Measurements from ENCODE around the gene MAB21L3.

Gene MAB21L3

GRCh38 chr1:116112388-116113140, 1.4 kb downstream of the MAB21L3 start:
- no peak for DNase-seq

DNA sequence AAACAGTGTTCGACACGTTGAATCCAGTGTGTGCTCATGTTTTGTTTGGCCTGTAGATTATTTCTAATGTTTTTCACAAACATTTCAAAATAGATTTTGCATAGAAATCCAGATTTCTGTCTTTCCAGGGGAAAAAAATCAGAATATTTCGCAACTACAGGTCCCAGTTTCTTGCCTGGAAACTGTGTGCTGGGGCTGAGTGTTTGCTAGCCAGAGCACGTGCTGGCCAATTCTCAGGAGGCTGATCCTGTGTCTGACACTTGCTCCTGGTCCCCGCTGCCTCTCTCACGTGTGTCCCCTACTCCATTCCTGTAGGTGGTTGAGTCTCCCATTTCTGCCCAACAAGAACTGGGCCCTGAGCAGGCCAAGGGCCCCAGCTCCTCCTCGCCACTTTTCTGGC, 2.4 kb downstream of the MAB21L3 start:
- no peak for DNase-seq

GRCh38 chr1:116115476-116116439, 4.6 kb downstream of the MAB21L3 start:
- no peak for DNase-seq

- DNase-seq = no peak
Measured at GRCh38 chr1:116118471-116118870, 7.3 kb downstream of the MAB21L3 start.

DNA sequence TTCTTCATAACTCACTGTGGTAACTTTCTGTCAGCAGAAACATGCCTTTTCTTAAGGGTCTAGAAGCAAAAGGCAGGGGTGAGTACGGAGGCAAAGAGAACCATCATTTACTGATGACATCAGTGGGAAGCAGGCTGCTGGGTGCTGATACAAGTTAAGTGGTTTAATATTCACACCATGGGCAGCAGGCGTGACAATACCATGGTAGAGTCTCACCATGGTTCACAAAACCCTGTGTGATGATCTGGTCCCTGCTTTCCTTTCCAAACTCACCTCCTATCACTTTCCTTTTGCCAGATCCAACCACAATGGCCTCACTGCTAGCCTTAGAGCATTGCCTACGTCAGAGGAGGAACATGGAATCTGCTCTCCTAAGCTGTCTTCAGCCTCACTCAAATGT, 8.7 kb downstream of the MAB21L3 start:
- DNase-seq = no peak

DNA sequence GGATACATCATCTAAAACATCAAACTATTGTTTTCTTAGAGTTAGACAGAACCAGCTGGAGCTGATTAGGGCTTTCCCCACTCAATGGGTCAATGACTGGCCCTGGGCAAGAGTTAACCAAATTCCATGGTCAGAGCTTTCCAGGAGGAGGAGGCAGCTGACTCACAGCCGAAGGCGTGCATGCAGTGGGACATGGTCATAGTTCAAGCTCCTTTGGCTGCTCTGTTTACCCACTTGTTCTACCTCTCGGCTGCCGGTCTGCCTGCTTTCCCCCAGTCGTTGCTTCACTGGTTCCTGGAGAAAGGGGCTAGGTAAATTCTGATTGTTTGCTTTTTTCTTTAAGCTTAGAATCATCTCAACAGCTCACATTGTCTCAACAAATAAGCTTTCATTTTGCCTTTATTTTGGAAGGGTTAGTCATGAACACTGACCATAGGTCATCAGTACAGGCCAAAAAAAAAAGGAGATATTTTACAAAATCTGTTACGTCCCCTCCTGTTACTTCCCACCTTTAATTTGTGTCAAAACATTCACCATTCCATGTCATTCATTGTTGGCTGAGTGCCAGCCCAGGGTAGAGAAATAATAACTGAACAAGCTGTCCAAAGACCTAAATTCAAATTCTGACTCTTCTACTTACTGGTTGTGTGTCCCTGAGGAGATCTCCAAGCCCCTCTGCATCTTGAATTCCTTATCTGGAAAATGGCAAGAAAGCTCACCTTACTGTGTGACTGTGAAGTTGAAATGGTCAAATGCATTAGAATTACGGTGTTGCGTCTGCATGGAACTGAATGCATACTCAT, 12.0 kb downstream of the MAB21L3 start:
- no peak for DNase-seq

DNA sequence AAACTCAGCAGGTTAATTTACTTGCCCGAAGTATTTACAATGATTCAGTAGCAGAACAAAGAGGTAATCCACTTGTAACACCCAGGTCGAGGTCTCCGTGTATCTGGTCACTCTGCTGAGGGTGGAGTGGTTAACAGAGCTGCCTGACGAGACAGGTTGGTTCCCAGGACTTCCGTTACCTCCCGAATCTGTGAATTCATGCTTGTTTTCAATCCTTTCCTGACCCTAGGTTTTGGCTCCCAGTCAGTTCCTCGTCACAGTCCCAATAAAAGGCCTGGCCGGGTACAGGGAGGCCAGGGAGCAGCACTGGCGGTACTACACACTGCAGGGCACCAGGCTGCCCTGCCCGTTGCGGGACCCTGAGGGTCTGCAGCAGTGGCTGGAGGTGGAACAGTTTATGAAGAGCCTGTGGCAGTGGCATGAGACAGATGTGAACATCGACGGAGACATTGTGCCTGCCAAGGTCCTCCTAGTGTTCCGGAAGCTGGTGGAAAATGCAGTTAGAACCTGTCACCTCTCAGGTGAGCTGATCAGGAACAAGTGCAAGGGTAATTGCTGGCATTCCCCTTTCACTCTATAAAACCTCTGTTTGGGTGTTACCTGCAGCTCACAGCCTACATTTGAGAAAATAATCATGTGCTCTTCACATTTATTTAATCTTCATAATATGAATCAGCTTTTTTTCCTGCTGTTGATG, 12.8 kb downstream of the MAB21L3 start:
- no peak for DNase-seq

GRCh38 chr1:116125758-116126157, 14.6 kb downstream of the MAB21L3 start:
- no peak for DNase-seq

DNA sequence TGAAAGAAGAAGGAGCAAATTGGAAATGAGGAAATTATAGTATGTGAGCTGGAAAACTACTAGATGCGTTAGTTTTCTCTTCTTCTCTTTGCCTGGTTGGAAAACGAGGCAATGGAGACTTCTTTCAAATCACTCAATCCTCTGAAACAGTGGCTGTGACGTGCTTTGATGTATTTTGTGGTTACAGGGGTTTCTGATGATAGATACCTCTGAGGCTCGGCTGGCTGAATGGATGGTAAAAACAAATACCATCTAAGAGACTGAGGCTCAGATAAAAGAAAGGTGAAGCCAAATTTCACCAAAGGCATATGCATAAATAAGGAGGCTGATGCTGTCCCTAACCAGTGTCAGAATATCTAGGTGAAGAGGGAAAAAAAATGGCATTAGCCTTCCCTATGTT, 15.1 kb downstream of the MAB21L3 start:
- DNase-seq = no peak

GRCh38 chr1:116127123-116127847, 16.1 kb downstream of the MAB21L3 start:
- no peak for DNase-seq

DNA sequence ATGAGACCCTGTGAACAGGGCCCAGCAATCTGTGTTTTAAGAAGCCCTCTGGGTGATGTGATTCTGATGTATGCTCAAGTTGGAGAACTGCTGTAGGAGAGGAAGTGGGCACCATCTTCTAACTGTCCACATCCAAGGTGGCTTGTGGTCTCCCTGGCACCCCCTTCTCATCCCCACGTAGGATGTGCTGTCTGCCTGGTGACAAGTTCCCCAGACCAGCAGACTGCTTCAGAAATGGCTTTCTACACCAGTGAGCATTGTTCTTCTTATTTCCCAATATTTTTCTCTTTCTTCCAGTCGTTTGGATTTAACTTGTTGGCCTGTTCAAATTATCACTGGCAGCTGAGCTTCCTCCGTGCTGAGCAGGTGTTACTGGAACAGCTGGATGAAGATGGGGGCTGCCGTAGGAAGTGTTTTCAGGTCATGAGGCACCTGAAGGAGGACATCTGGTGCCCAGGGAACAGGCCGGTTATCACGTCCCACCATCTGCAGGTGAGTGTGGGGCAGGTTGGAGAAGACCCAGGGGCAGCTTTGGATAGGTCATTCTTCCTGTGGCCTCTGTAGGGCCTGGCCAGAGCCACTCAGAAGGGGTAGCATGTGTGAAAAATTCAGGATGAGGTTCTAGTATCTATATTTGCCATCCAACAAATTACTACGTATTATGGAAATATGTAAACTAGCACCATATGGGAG, 16.8 kb downstream of the MAB21L3 start:
- DNase-seq = no peak

GRCh38 chr1:116128664-116129063, 17.5 kb downstream of the MAB21L3 start:
- no peak for DNase-seq

DNA sequence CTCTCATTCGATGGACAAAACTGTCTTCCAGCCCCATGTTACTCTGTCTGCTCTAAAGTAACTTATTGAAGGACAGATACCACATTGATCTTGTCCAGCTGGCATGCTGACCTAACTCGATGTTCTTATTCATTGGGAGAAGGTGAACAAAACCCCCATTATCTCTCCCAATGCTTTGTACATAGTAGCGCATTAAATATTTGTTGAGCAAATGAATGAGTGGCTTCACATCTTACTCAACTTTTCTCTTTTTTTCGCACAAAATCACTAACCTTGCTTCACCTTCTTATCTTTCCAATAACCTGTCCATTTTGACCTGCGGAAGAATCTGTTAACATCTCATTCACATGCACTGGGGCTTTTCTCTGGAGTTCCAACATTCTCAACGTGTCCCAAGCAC, 18.3 kb downstream of the MAB21L3 start:
- no peak for DNase-seq

DNA sequence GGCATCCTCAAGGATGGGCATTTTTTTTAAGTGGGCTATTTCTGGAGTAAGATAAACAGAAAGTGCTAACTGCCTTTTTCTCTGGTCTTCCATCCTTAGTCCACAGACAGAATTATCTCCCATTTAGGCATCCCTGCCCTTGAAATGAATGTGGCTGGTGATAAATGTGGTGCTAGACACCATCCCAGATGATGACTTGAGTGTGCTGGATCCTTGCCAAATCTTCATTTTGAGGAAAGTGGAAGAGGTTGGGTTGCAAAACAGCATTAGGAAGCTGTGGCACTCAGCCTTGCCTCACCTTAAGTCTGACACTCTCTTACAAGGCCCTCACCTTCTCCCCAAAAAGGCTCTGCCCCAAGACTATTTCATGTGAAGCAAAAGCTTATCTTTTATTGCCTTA, 19.2 kb downstream of the MAB21L3 start:
- DNase-seq = no peak

- no peak for DNase-seq
Measured at GRCh38 chr1:116131170-116131569, 20.0 kb downstream of the MAB21L3 start.

DNA sequence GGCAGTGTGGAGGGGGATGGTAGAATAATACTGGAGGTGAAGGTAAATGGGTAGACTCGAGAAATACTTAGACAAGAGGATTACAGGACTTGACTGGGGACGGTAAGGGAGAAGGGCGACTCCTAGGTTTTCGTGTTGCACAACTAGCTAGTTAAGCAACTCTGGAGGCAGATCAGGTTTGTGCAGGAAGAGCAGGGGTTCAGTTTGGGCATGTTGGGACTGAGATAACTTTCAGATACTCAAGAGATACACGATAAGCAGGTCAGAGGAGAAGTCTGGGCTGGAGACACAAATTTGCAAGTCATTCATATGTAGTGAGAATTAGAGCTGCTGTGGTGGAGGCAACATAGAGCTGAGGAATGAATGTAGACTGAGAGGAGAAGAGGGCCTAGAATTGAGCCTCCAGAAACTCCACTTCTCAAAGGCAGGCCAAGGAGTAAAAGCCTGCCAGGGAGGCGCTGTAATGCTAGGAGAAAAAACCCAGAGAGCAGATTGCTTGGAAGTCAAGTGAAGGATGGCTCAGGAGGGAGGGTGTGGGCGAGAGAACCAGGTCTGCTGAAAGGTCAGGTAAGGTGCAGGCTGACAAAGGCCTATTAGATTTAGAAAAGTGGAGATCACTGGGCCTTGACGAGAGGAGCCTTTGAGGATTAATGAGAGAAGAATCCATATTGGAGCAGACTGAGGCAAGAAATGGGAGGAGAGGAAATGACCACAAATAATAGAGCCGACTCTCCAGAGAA, 20.8 kb downstream of the MAB21L3 start:
- DNase-seq = no peak

- DNase-seq = no peak
Measured at GRCh38 chr1:116133696-116134475, 22.7 kb downstream of the MAB21L3 start.

- DNase-seq = no peak
Measured at GRCh38 chr1:116134476-116134773, 23.2 kb downstream of the MAB21L3 start.

DNA sequence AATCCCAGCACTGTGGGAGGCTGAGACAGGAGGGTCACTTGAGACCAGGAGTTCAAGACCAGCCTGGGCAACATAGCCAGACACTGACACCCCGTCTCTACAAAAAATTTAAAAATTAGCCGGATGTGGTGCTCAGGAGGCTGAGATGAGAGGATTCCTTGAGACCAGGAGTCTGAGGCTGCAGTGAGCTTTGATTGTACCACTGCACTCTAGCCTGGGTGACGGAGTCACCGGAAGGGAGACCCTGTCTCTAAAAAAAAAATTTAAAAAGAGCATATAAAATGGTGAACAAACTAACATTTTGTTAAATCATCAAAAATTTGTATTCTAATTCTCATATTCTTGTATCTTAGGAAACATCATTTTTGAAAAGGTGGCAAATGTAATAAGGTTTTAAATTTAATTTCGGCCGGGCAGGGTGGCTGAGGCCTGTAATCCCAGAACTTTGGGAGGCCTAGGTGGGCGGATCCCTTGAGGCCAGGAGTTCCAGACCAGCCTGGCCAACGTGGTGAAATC, 27.1 kb downstream of the MAB21L3 start:
- no peak for DNase-seq
